DLD1 (cell line): ENCODE data around the gene ADAMTS13.

Source experiments
- in situ Hi-C: cut with HindIII; loops from 2 replicates; pipeline ENCODE4 v1.10.0; 2017; ENCODE audit warnings: low sequenced_read_pairs

ADAMTS13 gene

DNA sequence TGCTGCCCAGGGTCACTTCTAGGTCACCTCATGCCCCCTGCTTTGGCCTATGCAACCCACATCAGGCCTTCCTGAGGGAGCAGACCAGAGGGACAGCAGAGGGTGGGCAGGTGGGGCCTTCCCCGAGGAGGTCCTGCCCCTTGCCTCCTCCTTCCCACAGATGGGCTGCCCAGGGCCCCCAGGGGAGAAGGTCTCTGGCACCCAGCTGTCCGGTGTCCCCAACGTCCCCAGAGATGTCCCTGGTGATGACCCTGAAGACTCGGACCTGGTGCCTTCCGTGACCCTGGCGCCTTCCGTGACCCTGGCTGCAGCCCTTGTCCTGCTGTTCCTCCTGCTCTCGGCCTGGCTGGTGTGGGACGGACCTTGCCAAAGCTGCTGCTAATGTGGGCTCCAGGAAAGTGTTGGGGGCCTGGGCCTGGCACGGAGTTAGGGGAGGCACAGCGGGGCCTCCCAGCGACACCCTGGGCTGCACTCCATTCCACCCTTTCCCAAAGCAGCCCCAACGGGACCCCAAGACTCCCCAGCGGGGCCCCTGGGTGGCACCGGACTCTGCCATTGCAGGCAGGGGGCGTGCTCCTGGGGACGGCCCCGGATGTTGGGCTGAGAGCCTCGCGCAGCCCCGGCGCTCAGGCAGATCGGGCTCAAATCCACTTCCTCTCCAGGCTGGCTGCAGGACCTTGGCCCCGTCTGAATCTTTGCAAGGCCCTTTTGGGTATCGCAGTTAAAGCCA, 63.5 kb downstream of the ADAMTS13 start:
- in situ Hi-C loops, result no loop called here

DNA sequence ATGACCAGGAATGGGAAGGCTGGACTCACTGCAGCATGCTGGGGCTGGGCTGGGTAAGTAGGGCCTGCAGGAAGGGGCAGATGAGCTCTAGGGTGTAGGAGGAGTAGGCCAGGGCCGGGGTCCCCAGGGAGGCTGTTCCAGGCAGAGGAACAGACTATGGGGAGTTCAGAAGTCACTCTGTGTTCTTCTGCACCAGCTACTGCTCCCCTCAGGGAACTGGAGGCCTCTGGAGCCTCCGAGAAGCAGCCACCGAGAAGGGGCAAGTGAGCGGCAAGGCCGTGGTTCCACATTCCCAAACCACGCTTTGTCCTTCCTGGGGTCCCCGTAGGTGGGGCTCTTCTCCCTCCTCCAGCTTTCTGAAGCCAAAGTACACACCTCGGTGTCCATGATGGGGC, 65.2 kb downstream of the ADAMTS13 start:
- in situ Hi-C loops, result no loop called here

DNA sequence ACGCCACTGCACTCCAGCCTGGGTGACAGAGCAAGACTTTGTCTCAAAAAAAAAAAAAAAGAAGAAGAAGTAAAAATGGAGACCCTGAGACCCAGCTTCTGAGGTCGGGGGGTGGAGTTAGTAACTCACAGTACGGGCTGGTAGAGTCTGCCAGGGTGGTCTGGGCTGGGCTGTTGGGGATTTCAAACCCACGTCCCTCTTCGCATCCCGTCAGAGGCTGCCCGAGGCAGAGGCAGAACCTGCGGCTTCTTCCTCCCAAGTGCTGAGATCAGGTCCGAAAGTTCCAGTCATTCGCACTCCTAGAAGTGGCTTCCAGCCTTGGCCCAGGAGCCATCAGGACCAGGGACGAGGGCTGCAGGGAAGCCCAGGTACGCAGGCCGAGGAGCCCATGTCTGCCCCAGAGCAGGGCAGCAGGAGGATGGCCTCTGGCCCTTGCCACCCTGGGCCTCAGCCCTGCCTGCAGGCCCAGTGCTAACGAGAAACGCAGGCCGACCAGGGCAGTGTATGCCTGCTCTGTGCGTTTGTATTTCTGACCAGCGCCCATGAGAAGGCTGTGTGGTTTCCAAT, 66.6 kb downstream of the ADAMTS13 start:
- in situ Hi-C loops, result no loop called here

DNA sequence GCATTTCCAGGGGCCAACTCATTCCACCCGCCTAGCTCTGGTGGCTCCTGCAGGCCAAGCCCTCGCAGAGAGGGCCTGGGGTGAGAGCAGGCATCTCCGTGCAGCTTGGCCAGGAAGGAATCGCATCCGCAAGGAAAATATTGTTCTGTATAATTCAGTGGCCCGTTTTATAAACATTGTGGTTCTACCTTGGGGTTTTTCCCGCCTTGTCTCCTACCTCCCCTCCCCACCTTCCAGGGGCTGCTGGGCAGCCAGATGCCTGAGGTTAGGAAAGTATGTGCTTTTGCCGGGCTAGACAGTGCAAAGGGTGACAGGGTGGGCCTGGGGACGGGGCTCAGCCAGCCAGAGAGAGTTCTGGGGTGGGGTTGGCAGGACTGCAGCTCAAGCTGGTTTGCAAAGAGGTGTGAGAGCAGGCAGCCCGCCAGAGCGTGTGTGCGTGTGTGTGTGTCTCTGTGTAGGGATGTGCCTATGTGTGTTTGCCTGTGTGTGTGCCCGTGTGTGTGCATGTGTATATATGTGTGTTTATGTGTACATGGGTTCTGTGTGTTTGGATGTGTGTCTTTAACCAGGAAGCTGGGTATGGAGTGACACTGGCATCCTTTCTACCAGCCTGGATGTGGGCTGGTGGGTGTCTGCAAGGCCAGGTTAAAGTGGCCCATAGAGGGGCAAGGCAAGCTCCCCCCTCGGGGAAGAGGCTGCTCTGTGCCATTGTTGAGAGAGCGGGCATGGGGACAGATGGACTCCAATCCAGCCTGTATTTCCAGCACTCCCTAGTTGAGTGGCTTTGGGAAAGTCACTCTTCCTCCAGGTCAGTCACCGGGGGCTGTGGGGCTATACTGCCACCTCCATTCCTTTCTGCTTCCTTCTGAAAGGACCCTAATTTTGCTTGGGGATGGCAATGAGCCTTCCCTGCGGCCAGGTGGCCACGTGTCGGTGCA, 67.4 kb downstream of the ADAMTS13 start:
- in situ Hi-C loops, result loop anchor here (10.0 kb wide), 1 partner anchor 115 kb away; the partner anchor contains the start of genes STKLD1 and SURF4

DNA sequence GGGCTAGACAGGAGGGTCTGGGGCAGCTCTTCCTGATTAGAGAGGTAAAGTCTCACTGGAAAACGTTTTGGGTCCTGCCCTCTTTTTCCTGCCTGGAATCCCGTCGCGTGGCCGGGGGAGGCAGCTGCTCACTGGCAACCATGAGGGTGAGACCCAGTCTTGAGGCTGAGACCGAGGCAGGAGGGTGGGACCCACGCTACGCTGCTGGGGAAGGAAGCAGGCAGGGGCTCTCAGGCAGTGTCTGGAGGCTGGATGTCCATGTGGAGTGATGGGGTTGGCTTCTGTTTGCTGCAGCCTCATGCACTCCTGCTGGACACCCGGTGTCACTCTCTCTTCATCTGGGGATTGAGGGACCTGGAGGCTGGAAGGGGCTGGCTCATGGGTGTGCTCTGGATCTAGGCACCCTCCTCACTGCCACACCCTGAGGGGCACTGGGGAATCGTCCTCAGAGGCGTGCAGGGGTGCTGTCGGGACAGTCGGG, 68.1 kb downstream of the ADAMTS13 start:
- in situ Hi-C loops, result loop anchor here (10.0 kb wide), 1 partner anchor 115 kb away; the partner anchor contains the start of genes STKLD1 and SURF4

DNA sequence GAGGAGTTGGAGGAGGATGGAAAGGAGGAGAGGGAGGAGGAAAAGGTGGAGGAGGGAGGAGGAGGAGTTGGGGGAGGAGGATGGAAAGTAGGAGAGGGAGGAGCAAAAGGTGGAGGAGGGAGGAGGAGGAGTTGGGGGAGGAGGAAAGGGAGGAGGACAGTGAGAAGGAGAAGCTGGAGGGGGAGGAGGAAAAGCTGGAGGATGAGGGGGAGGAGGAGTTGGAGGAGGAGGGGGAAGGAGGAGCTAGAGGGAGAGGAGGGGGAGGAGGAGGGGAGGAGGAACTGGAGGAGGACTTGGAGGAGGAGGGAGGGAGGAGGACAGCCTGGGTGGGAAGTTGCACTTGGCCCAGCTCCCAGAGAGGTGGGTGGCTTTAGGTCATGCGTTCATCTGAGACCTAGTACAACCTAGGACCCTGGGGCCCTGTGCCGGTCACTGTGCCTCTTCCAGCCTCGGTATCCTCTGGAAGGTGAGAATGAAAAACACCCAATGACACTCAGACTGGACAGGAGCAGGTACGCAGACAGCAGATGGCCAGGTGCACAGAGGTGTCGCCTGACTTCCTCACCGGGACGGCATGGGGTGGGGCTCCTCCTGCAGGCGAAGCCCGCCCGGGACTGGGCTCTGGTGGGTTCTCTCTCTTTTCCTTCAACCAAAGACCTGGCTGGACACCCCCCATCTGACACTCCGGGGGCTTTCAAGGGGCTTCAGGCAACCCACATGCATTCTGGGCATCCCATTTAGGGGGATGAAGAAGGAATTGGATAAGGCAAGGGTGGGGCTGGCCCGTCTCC, 68.9 kb downstream of the ADAMTS13 start:
- in situ Hi-C loops, result loop anchor here (10.0 kb wide), 1 partner anchor 116 kb away; the partner anchor contains the start of genes STKLD1 and SURF4

DNA sequence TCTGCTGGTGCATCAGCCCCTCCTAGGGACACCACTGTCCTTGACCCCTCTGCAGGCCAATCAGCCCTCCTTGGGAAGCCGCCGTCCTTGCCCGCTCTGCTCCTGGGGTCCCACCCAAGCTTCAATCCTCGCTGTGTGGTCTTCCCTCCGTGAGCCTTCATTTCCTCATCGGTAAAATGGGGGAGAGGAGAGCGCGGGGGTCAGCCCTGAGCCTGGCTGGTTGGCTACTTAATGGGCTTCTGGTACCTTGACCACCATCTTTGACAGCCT, 69.4 kb downstream of the ADAMTS13 start:
- in situ Hi-C loops, result loop anchor here (10.0 kb wide), 1 partner anchor 117 kb away; the partner anchor contains the start of genes STKLD1 and SURF4

DNA sequence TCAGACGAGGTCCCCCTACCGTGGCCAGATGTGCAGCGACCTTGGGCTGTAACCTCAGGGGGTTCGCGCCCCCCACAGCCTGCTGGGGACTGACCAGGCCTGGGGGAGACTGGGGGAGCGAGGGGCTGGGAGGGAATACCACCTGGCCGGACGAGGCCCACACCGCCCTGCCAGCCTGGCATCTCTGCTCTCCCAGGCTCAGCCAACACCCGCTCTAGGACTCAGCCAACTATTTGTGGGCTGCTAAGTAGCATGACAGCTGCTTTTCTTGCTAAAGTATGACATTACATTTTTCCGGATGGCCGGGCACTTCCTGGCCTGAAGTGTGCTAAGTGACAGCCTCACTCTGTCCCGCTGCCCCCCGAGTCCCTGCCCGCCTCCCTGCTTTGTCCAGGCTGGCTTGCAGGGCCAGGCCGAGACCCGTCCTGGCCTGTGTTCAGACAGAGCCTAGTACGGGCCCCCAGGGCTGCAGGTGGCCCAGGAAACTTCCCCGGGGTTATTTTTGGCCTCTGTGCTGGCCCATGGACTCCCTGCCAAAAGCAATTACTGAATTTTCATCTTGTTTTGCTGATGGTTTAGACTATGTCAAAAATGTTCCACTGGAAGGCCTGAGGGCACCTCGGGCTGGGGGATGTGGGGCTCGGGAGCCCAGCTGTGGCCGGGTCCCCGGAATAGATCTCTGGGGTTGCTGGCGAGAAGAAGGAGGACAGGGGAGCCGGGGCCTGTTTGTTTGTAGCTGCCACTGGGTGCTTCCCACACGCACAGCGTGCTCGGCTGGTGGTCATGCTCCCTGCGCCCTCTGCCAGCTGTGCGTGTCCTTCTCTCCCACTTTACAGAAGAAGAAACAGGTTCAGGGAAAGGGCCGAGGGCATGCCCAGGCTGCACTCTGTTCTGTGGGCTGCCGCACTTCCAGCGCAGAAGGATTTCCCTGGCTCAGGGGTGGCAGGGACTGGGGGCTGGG, 70.2 kb downstream of the ADAMTS13 start:
- in situ Hi-C loops, result loop anchor here (10.0 kb wide), 1 partner anchor 118 kb away; the partner anchor contains the start of genes STKLD1 and SURF4

DNA sequence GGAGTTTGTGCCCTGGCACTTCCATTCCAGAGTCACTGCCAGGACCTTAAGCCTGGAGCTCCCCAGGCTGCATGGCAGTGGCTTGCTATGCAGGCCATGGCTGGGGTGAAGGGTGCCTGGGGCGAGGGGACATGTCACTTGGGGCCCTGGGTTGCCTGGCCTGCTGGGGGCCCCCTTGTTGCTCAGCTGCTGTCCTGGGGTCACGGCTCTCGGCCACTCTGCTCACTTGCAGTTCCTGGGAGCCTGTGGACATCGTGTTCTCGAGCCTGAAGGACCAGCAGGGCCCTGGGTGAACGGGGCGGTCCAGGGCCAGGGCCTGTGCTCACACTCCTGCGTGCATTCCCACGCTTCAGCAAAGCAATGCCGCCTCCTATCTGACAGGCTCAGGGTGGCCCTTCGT, 71.3 kb downstream of the ADAMTS13 start:
- in situ Hi-C loops, result loop anchor here (10.0 kb wide), 1 partner anchor 119 kb away; the partner anchor contains the start of genes STKLD1 and SURF4

DNA sequence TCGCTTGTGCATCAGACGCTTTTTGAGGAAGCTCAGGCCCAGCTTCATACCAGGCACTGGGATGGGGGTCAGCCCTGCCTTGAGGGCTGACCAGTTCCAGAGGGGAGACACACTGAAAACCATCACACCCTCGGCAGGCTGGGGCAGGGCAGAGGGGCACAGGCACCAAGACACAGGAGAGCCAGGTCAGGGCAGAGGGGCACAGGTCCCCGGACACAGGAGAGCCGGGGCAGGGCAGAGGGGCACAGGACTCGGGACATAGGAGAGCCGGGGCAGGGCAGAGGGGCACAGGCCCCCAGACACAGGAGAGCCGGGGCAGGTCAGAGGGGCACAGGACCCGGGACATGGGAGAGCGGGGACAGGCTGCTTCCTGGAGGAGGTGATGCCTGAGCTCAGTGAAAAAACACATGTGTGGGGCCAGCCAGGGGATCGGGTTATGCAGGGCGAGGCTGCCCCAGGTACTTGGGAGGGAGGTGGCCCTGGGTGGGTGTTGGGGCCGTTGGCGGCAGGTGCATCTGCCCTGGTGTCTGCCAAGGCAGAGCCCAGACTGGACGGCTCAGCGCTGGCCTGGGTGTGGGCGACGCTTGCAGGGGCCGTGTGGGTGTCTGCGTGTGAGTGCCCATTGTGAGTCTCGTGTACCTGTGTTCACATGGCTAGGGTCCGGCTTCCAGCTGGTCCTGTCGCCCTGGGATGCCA, 71.8 kb downstream of the ADAMTS13 start:
- in situ Hi-C loops, result loop anchor here (10.0 kb wide), 1 partner anchor 119 kb away; the partner anchor contains the start of genes STKLD1 and SURF4

DNA sequence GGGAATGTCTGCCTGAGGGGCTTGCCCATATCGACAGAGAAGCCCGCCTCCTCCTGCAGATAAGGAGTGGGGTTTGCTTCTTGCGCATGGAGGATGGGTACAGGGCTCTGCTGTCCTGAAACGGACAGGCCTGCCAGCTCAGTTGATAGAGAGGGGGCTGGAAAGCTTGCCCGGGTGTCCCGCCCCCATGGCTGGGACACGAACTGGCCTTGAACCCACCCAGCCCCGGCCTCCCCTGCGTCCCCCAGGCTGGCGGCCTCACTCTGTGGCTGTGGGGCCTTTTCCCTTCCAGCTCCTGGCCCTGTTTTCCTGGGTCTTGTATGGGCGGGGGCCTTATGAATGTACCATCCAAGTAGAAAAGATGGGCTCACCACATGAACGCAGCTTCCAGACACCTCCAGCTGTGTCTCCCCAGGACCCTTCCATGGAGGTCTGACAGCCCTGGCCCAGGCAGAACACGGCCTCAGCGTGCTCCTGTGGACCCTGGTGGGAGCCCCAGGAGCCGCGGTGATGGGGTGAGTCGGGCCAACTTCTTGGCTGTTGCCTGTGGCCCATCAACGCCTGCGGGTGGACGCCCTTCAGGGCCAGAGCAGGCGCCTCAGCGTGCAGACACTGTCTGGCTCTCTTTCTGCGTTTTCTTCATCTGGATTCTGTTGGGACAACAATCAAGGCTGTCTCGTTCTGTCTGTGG, 72.6 kb downstream of the ADAMTS13 start:
- in situ Hi-C loops, result loop anchor here (10.0 kb wide), 1 partner anchor 120 kb away; the partner anchor contains the start of genes STKLD1 and SURF4

DNA sequence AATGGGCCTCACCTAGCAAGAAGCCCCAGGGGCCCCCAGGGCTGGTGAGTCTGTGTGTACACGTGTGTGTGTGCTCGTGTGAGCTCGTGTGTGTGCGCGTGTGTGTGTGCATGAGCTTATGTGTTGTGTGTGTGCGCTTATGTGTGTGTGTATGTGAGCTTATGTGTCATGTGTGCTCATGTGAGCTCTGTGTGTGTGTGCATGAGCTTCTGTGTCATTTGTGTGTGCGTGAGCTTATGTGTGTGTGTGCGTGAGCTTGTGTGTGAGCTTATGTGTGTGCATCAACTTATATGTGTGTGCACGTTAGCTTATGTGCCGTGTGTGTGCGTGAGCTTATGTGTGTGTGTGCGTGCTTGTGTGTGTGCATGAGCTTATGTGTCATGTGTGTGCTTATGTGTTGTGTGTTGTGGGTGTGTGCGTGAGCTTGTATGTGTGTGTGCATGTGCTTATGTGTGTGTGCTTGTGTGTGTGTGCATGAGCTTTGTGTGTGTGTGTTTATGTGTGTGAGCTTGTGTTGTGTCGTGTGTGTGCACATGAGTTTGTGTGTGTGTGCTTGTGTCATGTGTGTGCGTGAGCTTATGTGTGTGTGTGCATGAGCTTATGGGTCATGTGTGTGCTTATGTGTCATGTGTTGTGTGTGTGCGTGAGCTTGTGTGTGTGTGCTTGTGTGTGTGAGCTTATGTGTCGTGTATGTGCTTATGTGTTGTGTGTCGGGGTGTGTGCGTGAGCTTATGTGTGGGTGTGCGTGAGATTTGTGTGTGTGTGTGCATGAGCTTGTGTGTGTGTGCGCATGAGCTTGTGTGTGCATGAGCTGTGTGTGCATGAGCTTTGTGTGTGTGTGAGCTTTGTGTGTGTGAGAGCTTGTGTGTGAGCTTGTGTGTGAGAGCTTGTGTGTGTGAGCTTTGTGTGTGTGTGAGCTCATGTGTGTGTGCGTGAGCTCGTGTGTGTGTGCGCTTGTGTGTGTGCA, 73.4 kb downstream of the ADAMTS13 start:
- in situ Hi-C loops, result loop anchor here (10.0 kb wide), 1 partner anchor 121 kb away; the partner anchor contains the start of genes STKLD1 and SURF4

DNA sequence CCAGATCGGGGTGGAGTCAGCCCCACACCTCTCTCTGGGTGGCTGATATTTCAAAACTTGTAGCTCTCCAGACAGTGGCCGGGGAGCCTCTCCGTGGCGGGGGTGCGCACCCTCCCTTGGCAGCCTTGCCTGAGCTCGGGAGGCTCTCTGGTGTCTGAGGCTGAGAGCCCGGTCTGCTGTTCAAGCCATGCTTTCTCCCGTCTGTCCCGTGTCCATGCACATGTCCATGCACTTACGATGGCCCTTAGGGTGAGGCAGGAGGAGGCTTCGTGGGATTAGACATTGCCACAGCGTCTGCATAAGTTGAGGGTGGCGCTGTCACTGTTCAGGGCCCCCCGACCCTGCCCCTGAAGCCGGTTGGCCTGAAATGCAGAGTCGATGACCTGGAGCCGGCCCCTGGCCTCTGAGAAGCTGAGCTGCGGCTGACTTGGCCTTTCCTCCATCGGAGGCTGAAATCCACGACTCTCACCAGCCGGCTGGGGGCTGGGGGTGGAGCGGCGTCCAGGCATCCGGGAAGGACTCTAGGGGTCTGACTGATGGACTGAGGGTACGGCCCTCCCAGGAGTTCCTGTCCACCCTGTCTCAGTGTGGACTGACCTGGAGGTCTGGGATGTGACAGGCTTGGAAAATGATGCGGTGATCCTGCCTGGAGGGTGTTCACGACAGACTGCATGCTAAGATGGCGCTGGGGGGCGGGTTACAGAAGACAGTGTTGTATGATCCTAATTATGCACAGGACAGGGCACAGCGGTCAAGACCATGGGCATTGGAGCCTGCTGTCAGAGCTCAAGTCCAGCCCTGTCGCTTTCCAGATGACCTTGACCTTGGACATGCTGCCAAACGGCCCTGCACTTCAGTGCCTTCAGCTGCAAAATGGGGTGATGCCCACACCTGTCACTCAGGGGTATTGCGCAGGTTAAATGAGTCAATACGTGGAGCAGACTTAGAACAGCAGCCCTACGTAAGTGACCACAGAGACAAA, 75.0 kb downstream of the ADAMTS13 start:
- in situ Hi-C loops, result loop anchor here (10.0 kb wide), 1 partner anchor 122 kb away; the partner anchor contains the start of genes STKLD1 and SURF4

DNA sequence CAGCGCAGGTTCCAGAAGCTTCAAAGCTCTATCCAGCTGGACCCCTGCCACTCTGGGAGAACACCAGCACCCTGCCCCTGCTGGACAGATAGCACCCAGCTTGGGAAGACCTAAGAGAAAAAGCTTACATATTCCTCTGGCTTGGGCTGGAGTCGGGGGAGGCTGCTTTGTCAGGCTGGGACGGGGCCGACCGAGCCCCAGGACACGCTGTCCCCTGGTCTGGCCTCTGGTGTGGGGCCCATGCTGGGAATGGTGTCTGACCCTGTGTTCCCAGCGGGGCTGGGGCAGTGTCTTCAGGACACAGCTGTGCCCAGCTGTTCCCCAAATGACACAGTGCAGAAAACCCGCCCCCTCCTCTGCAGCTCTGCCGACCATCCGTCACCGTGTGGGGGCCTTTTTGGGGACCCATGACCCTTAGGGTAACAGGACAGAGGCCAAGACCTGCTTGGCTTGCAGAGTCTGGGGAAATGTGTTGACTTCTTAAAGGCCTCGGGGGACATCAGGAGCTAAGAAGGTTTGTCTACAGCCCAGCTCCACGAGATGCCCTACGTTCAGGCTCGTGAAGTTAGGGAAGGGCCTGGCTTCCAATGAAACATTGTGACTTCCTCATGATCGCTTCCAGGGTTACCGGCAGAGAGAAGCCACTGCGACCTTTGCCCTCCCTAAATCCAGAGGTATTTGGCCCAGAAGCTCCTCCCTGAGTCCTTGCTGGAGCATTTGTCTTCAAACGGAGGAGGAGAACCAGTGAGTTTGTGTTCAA, 77.1 kb downstream of the ADAMTS13 start:
- in situ Hi-C loops, result loop anchor here (10.0 kb wide), 1 partner anchor 125 kb away; the partner anchor contains the start of genes STKLD1 and SURF4
